Keratinocyte (primary cell): ENCODE measurements around the gene GCK.

Source experiments
- EZH2 ChIP-seq: IDR thresholded peaks from one replicate; pipeline ENCODE4 v1.6.1; 2012; ENCODE audit warnings: inconsistent platforms, mild to moderate bottlenecking, low read length, moderate library complexity
- TF ChIP-seq, protein P1 (sequence below), 3 experiments: IDR thresholded peaks in 1 of 3; conservative IDR thresholded peaks in 1 of 3; optimal IDR thresholded peaks in 1 of 3; 2 replicates in 2 of 3; 3 replicates in 1 of 3; pipeline versions ENCODE3 to v1.5.1; 2011; ENCODE audit warnings: low read length in 3 of 3, mild to moderate bottlenecking in 3 of 3, moderate library complexity in 2 of 3, control low read depth in 1 of 3, inconsistent platforms in 1 of 3; ENCODE audit not compliant: insufficient read depth in 2 of 3; ENCODE audit errors: extremely low read depth in 1 of 3

DNA sequence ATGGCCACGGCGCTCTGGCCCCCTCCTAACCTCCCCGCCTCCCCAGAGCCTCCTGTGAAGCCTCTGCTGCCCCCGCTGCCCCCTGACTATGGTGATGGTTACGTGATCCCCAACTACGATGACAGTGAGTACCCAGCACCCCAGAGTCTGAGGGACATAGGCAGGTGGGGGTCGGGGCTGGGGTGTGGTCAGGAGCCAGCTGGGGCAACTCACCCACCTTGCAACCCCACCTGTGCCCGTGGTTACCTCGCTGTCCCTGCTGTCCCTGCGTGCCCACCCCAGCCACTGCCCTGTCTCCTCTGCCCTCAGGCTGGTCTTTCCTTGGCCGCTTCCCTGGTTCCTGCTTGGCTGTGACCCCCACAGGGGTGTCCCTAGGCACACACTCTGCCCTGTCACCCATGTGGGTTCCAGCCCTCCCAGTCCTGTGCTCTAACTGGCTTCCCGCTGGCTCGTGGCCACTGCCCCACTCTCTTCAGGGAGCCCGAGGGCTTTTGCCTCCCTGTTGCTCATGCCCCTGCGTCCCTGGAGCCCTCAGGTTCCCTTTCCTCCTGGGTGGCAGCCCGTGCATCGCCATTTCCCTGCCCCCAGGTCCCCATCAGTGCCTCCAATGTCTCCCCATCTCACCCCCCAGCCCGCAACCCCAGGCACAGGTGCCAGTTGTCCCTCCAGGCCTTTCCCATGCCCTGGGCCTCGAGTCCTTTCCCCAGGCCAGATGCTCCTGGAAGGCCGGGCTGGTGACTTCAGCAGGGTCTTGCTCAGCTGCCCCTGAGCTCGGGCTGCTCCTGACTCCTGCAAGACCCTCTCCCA is 81.1 kb downstream of the GCK start:
- TF ChIP-seq, protein P1, sequence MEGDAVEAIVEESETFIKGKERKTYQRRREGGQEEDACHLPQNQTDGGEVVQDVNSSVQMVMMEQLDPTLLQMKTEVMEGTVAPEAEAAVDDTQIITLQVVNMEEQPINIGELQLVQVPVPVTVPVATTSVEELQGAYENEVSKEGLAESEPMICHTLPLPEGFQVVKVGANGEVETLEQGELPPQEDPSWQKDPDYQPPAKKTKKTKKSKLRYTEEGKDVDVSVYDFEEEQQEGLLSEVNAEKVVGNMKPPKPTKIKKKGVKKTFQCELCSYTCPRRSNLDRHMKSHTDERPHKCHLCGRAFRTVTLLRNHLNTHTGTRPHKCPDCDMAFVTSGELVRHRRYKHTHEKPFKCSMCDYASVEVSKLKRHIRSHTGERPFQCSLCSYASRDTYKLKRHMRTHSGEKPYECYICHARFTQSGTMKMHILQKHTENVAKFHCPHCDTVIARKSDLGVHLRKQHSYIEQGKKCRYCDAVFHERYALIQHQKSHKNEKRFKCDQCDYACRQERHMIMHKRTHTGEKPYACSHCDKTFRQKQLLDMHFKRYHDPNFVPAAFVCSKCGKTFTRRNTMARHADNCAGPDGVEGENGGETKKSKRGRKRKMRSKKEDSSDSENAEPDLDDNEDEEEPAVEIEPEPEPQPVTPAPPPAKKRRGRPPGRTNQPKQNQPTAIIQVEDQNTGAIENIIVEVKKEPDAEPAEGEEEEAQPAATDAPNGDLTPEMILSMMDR (optimal IDR thresholded peaks at IDR 0.05 in 1 of 3, IDR thresholded peaks at IDR 0.05 in 1 of 3, conservative IDR thresholded peaks at IDR 0.05 in 1 of 3; ENCODE audit: extremely low read depth in 1 of 3, insufficient read depth in 2 of 3, low read length in 3 of 3), result no peak
- TF ChIP-seq EZH2, result no peak
